HL-60 (cell line): Measurements from ENCODE around the gene MDN1.

Experiments used
- DNase-seq, 2 experiments: peaks; one replicate each; pipeline ENCODE4 v3.0.0-alpha.2; 2010 to 2020; ENCODE audit warnings: low read depth in 1 of 2, low spot score in 1 of 2
- H3K27ac ChIP-seq: fragments of 250-450 bp; sonication (Bioruptor Pico); replicated peaks from 2 replicates; pipeline ENCODE4 v1.5.1; 2020; ENCODE audit warnings: mild to moderate bottlenecking, moderate library complexity
- H3K27me3 ChIP-seq: fragments of 250-450 bp; sonication (Bioruptor Pico); 2 replicates; pipeline ENCODE4 v1.5.1; 2021; ENCODE audit warnings: mild to moderate bottlenecking, moderate library complexity; ENCODE audit not compliant: insufficient read depth, poor library complexity, severe bottlenecking
- H3K4me3 ChIP-seq: replicated peaks from 2 replicates; pipeline ENCODE4 v1.5.1; 2011; ENCODE audit warnings: mild to moderate bottlenecking, control low read depth, low read length; ENCODE audit not compliant: insufficient read depth
- GABPA ChIP-seq: IDR thresholded peaks from 2 replicates; pipeline ENCODE4 v1.6.1; 2012; ENCODE audit warnings: low read depth
- POLR2AphosphoS5 ChIP-seq: IDR thresholded peaks from 2 replicates; pipeline ENCODE4 v1.6.1; 2012; ENCODE audit warnings: low read depth
- SPI1 ChIP-seq: IDR thresholded peaks from 2 replicates; pipeline ENCODE4 v1.6.1; 2012; ENCODE audit warnings: low read depth, mild to moderate bottlenecking, borderline replicate concordance
- TF ChIP-seq, protein P1 (sequence below): IDR thresholded peaks from one replicate; pipeline ENCODE4 v1.5.1; 2011; ENCODE audit warnings: low read length, control low read depth, inconsistent platforms; ENCODE audit not compliant: insufficient read depth
- TF ChIP-seq, protein P2 (sequence below): IDR thresholded peaks from 2 replicates; pipeline ENCODE4 v1.6.1; 2012; ENCODE audit warnings: low read depth; ENCODE audit not compliant: insufficient replicate concordance

Gene MDN1

DNA sequence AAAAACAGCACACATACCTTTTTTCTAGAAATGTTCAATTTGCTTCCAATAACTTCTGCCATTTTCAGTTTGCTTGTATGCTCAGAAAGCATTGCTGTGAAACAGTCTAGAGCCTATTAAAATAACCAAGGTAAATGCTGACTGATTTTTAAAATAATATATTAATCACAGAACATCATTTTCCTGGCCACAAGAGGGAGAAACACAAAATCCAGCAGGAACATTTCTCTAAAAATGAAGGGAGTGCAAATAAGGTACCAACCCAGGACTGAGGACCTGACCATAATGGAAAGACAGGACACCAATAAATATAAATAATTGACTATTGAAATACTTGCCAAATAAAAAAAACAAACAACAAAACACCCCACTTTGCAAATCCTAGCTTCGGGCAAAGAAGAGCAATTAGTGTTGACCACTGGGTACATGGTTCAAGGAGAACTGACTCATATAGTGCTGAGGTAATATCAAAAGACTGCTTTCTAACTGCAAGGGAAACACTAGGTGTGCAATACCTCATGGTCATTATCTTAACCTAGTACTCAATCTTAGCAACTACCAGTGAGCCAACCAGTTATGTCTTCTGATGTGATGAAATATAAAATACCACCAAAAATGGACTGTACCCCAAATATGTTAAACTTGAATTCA, 42.9 kb downstream of the MDN1 start:
- TF ChIP-seq, protein P1, sequence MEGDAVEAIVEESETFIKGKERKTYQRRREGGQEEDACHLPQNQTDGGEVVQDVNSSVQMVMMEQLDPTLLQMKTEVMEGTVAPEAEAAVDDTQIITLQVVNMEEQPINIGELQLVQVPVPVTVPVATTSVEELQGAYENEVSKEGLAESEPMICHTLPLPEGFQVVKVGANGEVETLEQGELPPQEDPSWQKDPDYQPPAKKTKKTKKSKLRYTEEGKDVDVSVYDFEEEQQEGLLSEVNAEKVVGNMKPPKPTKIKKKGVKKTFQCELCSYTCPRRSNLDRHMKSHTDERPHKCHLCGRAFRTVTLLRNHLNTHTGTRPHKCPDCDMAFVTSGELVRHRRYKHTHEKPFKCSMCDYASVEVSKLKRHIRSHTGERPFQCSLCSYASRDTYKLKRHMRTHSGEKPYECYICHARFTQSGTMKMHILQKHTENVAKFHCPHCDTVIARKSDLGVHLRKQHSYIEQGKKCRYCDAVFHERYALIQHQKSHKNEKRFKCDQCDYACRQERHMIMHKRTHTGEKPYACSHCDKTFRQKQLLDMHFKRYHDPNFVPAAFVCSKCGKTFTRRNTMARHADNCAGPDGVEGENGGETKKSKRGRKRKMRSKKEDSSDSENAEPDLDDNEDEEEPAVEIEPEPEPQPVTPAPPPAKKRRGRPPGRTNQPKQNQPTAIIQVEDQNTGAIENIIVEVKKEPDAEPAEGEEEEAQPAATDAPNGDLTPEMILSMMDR = no peak
- TF ChIP-seq POLR2AphosphoS5 (no peak), GABPA (no peak), SPI1 (no peak)
- TF ChIP-seq, protein P2, sequence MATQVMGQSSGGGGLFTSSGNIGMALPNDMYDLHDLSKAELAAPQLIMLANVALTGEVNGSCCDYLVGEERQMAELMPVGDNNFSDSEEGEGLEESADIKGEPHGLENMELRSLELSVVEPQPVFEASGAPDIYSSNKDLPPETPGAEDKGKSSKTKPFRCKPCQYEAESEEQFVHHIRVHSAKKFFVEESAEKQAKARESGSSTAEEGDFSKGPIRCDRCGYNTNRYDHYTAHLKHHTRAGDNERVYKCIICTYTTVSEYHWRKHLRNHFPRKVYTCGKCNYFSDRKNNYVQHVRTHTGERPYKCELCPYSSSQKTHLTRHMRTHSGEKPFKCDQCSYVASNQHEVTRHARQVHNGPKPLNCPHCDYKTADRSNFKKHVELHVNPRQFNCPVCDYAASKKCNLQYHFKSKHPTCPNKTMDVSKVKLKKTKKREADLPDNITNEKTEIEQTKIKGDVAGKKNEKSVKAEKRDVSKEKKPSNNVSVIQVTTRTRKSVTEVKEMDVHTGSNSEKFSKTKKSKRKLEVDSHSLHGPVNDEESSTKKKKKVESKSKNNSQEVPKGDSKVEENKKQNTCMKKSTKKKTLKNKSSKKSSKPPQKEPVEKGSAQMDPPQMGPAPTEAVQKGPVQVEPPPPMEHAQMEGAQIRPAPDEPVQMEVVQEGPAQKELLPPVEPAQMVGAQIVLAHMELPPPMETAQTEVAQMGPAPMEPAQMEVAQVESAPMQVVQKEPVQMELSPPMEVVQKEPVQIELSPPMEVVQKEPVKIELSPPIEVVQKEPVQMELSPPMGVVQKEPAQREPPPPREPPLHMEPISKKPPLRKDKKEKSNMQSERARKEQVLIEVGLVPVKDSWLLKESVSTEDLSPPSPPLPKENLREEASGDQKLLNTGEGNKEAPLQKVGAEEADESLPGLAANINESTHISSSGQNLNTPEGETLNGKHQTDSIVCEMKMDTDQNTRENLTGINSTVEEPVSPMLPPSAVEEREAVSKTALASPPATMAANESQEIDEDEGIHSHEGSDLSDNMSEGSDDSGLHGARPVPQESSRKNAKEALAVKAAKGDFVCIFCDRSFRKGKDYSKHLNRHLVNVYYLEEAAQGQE = no peak
- Histone ChIP-seq H3K27me3 (no peaks in the 10 kb centered on the region), H3K27ac (no peak overlapping the region), H3K4me3 (no peak overlapping the region)
- no peak for DNase-seq

DNA sequence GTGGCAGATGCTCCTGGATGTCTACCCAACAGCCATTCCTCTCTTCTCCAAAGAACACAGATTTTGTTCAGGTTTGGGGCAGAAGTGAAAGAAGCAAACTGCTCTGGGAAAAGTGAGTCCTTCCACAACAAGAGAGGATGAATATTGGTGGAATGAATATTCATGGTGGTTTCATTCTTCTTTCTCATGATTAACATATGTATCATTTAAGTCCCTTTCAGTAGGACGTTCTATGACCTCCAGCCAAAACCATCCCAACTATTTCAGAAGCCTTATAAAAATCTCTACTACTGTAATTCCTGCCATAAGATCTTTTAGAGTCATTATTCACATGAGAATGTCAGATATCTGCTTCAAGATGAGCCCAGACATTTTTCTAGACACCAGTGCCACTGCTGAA, 44.4 kb downstream of the MDN1 start:
- DNase-seq = no peak
- no peaks in the 10 kb centered on the region for H3K27me3 ChIP-seq
- TF ChIP-seq GABPA = no peak
- TF ChIP-seq POLR2AphosphoS5 = no peak
- TF ChIP-seq SPI1 = no peak
- TF ChIP-seq, protein P2 = no peak
- TF ChIP-seq, protein P1 = no peak
- H3K4me3 ChIP-seq = no peak overlapping the region
- H3K27ac ChIP-seq = no peak overlapping the region

DNA sequence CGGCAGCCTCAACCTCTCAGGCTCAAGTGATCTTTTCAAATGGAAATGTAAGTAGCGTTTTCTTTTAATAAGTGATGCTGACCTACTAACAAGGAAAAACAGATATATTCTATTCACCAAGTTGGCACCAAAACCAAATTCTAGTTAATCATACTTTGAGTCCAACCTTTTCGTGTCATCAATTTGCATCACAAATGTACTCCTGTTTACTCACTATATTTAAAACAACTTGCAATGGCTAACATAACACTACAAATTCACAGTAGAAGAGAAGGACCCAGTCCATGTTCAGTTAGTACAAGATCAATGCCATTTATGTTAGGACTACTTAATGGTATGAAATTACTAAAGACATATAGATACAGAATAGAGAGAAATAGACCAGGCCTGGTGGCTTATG, 50.0 kb downstream of the MDN1 start:
- Histone ChIP-seq H3K27me3 (no peaks in the 10 kb centered on the region), H3K27ac (no peak overlapping the region), H3K4me3 (no peak overlapping the region)
- TF ChIP-seq SPI1 (no peak), POLR2AphosphoS5 (no peak), GABPA (no peak)
- TF ChIP-seq, protein P1 = no peak
- TF ChIP-seq, protein P2 = no peak
- no peak for DNase-seq
